ENCODE results near the gene GRK4.
"Not testable (repeated sequence)": the region's sequence is repeated elsewhere in the genome, so short reads cannot be mapped to it uniquely, and the experiment has no call there.

- TF ChIP-seq TAF1, POLR2A (IDR thresholded peaks at IDR 0.05; ENCODE audit: low read depth, low read length): not testable (repeated sequence)
Observed at GRCh38 chr4:2938411-2938810, 25.0 kb upstream of the GRK4 start.
